Cardiac muscle cell (in vitro differentiated cells and primary cell): Measurements from ENCODE around the gene CCDC30. TPM values are rescaled to one million over a fixed set of nuclear protein-coding genes. Genes with fewer than 3 reads are reported as not detected.

Source experiments
- DNase-seq, 2 donors: peaks; one replicate each; pipeline versions ENCODE4 v3.0.0 to v3.0.0-alpha.2; 2010 to 2017; ENCODE audit warnings: low read depth in 1 of 2, low spot score in 1 of 2
- H3K27ac ChIP-seq: fragments of 200-600 bp; sonication (generic); 2 replicates; pipeline ENCODE4 v1.5.1; 2016
- H3K27me3 ChIP-seq: fragments of 200-600 bp; sonication (generic); 2 replicates; pipeline ENCODE4 v1.6.0; 2016; ENCODE audit warnings: control low read depth
- H3K36me3 ChIP-seq: fragments of 200-600 bp; sonication (generic); 2 replicates; pipeline ENCODE4 v1.5.1; 2016; ENCODE audit warnings: control low read depth
- H3K4me1 ChIP-seq: fragments of 200-600 bp; sonication (generic); 2 replicates; pipeline ENCODE4 v1.8.1; 2017; ENCODE audit warnings: low read depth, mild to moderate bottlenecking, mixed run types
- H3K4me3 ChIP-seq: fragments of 200-600 bp; sonication (generic); 2 replicates; pipeline ENCODE4 v1.5.1; 2016; ENCODE audit warnings: mild to moderate bottlenecking
- H3K9me3 ChIP-seq: fragments of 200-600 bp; sonication (generic); 2 replicates; pipeline ENCODE4 v1.5.1; 2017; ENCODE audit warnings: low read depth, mild to moderate bottlenecking, control low read depth
- polyA plus RNA-seq: library from polyadenylated mRNA; unstranded; fragments of >200 nt; fragmentation: Nextera tagmentation; extraction: Ambion mirVana; gene quantifications from 2 replicates; pipeline ENCODE4 v1.2.1, GENCODE V29; 2016
- total RNA-seq: library from RNA; depleted of rRNA; stranded (reverse); fragments of >200 nt; gene quantifications from 2 replicates; pipeline ENCODE4 v1.2.3, GENCODE V29; 2016
- TF ChIP-seq, protein P1 (sequence below): IDR thresholded peaks from 2 replicates; pipeline ENCODE4 v1.5.1; 2012; ENCODE audit warnings: low read depth, mild to moderate bottlenecking, low read length

CCDC30 gene
- total RNA-seq (1.8 and 3.2 TPM in 2 replicates), polyA plus RNA-seq (4.2 and 7.1 TPM in 2 replicates)

- DNase-seq = peak; percentile 98
- Histone ChIP-seq H3K4me1 (peaks cover 13% of the 10 kb centered on the region), H3K9me3 (no peaks in the 10 kb centered on the region), H3K27ac (peak within 1 kb of the TSS; percentile 41), H3K36me3 (no peaks in the 10 kb centered on the region), H3K4me3 (peak within 1 kb of the TSS; percentile 57), H3K27me3 (peaks cover 4% of the 10 kb centered on the region)
- TF ChIP-seq, protein P1, sequence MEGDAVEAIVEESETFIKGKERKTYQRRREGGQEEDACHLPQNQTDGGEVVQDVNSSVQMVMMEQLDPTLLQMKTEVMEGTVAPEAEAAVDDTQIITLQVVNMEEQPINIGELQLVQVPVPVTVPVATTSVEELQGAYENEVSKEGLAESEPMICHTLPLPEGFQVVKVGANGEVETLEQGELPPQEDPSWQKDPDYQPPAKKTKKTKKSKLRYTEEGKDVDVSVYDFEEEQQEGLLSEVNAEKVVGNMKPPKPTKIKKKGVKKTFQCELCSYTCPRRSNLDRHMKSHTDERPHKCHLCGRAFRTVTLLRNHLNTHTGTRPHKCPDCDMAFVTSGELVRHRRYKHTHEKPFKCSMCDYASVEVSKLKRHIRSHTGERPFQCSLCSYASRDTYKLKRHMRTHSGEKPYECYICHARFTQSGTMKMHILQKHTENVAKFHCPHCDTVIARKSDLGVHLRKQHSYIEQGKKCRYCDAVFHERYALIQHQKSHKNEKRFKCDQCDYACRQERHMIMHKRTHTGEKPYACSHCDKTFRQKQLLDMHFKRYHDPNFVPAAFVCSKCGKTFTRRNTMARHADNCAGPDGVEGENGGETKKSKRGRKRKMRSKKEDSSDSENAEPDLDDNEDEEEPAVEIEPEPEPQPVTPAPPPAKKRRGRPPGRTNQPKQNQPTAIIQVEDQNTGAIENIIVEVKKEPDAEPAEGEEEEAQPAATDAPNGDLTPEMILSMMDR = no peak
These were observed at the start of gene CCDC30 for GRCh38 chr1:42462828-42463763. Gene CCDC30 (plus strand): TSS chr1:42463286. CDS start chr1:42480552, 17,266 bp downstream.

DNA sequence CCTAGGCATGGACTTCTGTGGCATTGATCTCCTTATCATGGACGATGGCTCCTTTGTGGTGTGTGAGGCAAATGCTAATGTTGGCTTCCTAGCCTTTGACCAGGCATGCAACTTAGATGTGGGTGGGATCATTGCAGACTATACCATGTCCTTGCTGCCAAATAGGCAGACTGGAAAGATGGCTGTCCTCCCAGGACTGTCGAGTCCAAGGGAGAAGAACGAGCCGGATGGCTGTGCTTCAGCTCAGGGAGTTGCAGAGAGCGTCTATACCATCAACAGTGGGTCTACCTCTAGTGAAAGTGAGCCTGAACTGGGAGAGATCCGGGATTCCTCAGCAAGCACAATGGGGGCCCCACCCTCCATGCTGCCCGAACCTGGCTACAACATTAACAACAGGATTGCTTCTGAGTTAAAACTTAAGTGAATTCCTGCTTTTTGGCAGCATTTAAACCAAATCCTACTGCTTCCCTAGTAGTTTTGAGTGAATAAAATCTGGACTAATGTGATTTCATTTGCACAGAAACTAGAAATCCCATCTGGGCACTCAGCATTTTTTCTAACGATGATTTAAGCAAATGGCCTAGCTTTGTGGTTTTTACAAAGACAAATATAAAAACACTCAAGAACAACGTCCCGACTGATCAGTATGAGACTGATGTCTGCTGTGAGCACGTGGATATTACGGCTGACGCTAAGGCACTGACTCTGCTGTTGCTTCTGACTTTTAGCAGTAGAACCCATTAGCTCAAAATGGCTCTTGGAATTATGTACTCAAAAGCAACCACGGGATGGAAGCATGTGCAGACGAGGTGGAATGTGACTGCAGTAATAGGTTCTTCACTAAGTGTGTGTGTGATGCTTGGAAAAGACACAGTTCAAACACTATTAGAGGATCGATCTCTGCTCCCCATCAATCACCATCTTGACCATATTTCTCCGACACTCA, 48.3 kb upstream of the CCDC30 start:
- no peak overlapping the region for H3K4me3 ChIP-seq
- H3K27ac ChIP-seq = no peak overlapping the region
- TF ChIP-seq, protein P1 = no peak
- H3K27me3 ChIP-seq = no peaks in the 10 kb centered on the region
- peaks cover 11% of the 10 kb centered on the region for H3K4me1 ChIP-seq
- DNase-seq = no peak
- H3K36me3 ChIP-seq = no peaks in the 10 kb centered on the region
- H3K9me3 ChIP-seq = no peaks in the 10 kb centered on the region

GRCh38 chr1:42417166-42417565, 45.9 kb upstream of the CCDC30 start:
- no peaks in the 10 kb centered on the region for H3K36me3 ChIP-seq
- no peaks in the 10 kb centered on the region for H3K9me3 ChIP-seq
- H3K4me1 ChIP-seq = peaks cover 34% of the 10 kb centered on the region
- no peak overlapping the region for H3K27ac ChIP-seq
- H3K4me3 ChIP-seq = no peak overlapping the region
- DNase-seq = no peak
- H3K27me3 ChIP-seq = no peaks in the 10 kb centered on the region
- TF ChIP-seq, protein P1 = no peak

DNA sequence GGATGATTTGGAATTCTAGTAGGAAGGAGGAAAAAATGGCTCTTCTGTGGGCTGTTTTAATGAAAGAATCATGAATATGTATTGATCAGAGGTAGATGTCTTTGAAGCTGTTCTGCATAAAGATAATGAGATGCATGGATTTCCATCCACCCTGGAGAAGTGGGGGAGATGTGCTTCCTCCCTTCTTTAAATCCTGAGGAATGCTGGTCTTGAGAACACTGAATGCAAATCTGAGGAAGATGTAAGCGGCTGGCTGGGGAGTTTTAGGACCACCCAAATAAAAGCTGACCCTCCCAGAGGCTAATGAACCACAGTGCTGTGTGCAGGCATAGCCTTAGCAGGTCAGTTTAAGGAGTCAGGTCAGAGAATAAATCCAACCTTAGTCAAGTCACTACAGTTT, 44.6 kb upstream of the CCDC30 start:
- TF ChIP-seq, protein P1 = no peak
- Histone ChIP-seq H3K4me3 (no peak overlapping the region), H3K27ac (no peak overlapping the region), H3K36me3 (no peaks in the 10 kb centered on the region), H3K27me3 (no peaks in the 10 kb centered on the region), H3K4me1 (peaks cover 48% of the 10 kb centered on the region), H3K9me3 (no peaks in the 10 kb centered on the region)
- no peak for DNase-seq

GRCh38 chr1:42419126-42419821, 43.8 kb upstream of the CCDC30 start:
- H3K36me3 ChIP-seq = no peaks in the 10 kb centered on the region
- H3K27ac ChIP-seq = peak overlapping the region; percentile 75
- peak; percentile 56 to 89 for DNase-seq
- TF ChIP-seq, protein P1 = no peak
- no peaks in the 10 kb centered on the region for H3K27me3 ChIP-seq
- no peak overlapping the region for H3K4me3 ChIP-seq
- peaks cover 54% of the 10 kb centered on the region for H3K4me1 ChIP-seq
- H3K9me3 ChIP-seq = no peaks in the 10 kb centered on the region
